GM12892 (cell line): ENCODE measurements around the gene CDKN2A.

Source experiments
- DNase-seq: peaks from one replicate; pipeline ENCODE4 v3.0.0; 2011; ENCODE audit not compliant: insufficient read length
- FAIRE-seq: peaks from 2 replicates; lab custom pipeline; 2011; peaks lifted over from hg19 to GRCh38; lab: Jason Lieb, UNC
- POLR2A ChIP-seq: IDR thresholded peaks from 2 replicates; pipeline ENCODE4 v1.6.1; 2011; ENCODE audit warnings: low read depth, low read length, control low read depth
- POLR2AphosphoS5 ChIP-seq: IDR thresholded peaks from 2 replicates; pipeline ENCODE4 v1.6.1; 2011; ENCODE audit warnings: low read depth, low read length, control low read depth
- TAF1 ChIP-seq: IDR thresholded peaks from 2 replicates; pipeline ENCODE4 v1.6.1; 2011; ENCODE audit warnings: low read depth, mild to moderate bottlenecking, control low read depth, low read length, borderline replicate concordance

CDKN2A gene

DNA sequence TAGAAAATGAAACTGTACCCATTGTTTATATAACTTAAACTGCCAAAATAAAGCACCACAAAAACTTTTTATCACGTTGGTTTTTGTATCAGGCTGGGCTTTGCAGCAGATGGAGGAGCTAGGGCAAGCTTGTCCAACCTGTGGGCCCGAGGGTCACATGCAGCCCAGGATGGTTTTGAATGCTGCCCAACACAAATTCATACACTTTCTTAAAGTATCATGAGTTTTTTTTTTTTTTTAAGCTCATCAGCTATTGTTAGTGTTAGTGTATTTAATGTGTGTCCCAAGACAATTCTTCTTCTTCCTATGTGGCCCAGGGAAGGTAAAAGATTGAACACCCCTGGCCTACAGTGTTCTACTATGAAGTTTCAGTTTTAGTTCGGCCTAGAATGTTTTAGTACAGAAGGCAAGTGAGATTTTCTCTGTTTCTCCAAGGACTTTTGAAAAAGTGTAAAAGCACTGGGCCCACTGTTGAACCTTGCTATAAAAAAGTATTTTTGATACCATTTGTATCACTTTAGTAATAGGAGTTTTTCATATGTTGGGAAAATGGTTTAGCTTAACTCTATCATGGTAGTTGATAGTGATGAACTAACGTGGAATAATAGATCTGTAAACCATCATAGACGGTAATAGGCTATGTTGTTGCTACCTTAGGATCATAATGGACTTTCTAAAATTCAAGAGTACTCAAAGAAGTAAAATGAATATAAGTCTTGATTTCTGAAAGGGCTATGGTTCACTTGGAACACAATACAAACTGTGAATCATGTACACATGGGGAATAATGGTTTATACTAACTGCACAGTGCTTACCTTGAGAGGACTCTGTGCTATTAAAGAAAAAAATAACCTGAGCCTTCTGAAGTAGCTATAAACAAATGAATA lies 2.9 kb downstream of the CDKN2A start:
- no peak for DNase-seq
- peak; percentile 5 for FAIRE-seq
- TF ChIP-seq POLR2A (no peak), TAF1 (no peak), POLR2AphosphoS5 (no peak)

DNA sequence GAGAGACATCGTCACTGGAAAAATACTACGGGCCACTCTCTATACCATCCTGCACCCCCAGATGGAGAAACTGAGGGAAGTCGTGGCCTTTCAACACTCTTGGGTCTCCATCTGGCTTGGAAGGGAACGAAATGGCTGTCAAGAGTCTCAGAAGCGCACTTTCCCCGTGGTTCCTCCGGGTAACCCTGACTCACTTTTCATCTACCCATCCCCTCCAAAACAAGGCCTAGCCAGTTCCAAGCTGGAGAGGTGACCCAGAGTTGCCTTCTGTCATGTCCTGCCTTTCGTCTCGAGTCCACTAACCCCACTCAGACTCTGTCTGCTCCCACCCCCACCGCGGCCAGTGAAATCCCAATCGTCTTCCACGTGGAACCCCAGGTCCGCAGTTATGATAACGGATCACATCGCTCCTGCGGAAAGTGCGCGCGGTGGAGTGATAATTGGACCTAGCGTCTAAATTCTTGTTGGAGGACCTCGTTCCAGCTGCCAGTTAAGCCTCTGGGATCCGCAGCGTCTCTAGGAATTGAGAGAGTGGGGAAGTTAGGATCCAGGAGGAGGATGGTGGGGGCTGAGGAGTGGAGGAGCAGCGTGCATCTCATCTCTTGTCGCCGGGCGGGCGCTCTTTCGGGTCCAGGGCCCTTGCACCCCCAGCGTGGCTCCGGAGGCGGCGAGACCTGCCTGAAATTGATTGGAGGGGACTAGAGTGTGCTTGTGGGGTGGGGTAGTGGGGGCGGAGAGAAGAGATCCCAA lies 4.6 kb downstream of the CDKN2A start:
- FAIRE-seq: no peak
- DNase-seq: no peak
- TF ChIP-seq TAF1: no peak
- no peak for TF ChIP-seq POLR2A

DNA sequence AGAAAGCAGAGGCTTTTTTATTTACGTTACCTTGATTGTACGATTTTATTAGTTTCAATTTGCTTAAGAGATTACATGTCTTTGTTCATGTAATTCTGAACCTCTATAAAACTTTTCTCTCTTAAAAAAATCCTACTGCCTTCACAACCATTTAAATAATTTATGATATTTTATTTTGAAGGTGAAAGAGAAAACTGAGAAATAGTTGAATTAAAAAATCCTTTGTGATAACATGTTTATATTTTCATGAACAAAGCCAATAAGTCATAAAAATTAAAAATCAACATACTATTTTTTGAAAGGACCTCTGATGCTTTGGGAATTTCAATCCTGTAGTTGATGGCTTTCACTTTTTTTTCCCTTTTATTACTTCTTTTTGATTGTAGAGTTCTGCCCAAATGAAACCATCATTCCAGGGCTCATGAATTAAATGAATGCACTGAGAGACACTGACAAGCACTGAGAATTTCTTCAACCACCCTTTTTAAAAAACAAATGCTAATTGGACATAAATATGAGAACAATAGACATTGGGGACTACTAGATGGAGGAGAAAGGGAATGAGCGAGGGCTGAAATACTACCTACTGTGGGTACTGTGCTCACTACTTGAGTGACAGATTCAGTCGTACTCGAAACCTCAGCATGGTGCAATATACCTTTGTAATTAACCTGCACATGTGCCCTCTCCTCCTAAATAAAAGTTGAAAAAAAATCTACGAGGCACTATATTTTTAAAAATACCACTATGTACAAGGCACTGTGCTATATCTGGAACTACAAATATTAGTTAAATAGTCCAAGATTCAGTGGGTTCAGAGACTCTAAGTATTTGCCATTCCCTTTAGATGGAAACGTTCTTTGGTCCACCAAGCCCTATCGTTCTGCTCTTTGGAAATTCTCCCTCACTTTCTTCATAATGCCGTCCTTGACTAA lies 5.9 kb downstream of the CDKN2A start:
- no peak for DNase-seq
- no peak for TF ChIP-seq TAF1
- no peak for FAIRE-seq

DNA sequence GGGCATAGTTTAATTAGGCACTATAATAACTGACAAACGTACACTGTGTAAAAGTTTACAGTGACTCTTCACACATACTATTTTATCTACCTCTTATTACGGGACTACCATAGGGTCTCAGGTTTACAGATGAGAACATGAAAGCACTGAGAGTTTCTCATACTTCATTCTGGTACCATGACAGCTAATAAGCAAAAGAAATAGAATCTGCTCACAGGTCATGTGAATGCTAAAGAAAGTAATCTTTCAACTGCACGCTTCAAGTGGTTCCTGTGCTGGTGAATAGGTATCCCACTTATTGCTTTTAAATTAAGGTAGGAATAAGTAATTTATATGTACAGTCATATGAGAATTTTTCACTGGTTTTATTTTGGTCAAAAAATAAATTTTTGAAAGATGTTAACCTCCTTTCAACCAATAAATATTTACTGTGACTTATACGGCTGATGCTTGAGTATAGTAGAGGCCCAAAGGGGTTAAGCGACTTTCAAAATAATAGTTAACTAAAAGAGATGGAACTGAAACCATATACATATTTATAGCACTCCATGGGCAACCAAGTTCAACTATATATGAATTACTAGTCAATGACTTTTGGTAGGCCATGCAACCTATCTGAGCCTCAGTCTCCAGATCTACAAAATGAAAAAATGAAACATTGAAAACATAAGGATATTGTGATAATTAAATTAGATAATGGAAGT lies 8.1 kb downstream of the CDKN2A start:
- no peak for TF ChIP-seq POLR2AphosphoS5
- no peak for FAIRE-seq
- DNase-seq: no peak

DNA sequence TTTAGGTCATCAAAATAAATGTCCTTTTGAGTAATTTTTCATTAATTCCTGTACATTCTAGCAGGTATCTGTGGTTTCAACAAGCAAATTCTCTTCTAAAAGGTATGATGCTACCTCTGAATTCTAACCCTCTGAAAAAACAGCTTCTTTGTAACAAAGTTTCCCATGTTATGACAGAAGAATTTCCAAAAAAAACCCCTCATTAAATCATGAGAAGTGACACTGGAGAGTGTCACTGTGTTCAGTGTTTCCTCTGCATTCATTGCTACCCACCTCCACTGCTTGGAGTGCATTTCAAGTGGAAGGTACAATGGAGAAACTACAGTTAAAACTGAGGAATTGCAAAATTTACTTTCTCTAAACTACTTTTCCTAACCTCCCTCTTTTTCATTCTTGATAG lies 10.1 kb downstream of the CDKN2A start:
- no peak for FAIRE-seq
- TF ChIP-seq POLR2AphosphoS5 (no peak), TAF1 (no peak), POLR2A (no peak)
- no peak for DNase-seq

DNA sequence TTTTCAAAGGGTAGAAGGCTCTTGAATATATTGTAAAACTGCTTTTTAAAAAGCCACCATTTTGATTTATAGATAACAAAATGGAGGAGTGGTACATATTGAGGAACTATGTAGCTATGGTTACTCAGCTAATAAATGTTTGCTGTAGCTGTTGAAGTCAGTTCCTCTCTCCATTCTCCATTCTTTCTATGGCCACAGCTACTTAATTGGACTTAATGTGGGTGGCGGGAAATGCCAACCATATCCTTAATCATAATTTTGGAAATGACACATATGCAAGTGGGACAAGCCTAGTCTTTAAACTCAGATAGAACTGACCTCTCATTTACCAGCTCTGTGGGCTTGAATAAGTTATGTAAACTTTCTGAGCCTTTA lies 10.6 kb downstream of the CDKN2A start:
- TF ChIP-seq POLR2AphosphoS5 (no peak), POLR2A (no peak), TAF1 (no peak)
- no peak for DNase-seq
- no peak for FAIRE-seq

DNA sequence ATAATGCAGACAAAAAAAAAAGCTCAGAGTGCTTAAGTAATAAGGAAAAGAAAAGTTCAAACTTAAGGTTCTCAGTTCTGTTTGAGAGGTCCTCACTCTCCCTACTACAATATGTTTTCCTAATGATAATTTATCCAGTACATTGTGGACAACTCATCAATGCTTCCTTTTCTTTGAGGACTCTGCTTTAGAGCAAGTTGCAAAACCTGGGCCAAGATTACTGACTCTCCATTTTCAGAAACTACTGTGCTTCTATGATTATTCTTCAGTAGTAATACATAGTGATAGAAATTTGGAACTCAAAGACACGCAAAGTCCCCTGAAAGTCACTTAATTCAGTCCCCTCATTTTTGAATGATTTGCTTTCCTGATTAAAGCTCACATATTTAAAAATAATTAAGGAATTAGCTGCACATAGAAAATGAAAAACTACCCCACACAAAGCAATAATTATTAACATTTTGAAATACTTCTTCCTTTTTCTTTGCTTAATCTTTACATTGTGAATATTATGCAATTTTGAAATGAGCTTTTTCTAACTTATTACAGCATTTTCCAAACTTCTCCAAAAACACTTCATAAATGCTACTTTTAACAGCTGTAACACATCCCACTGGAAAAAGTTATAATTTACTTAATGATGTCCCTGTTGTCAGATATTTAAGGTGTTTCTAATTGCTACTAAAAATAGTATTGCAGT lies 11.2 kb downstream of the CDKN2A start:
- no peak for FAIRE-seq
- DNase-seq: no peak
- TF ChIP-seq TAF1: no peak
- no peak for TF ChIP-seq POLR2AphosphoS5
- no peak for TF ChIP-seq POLR2A

DNA sequence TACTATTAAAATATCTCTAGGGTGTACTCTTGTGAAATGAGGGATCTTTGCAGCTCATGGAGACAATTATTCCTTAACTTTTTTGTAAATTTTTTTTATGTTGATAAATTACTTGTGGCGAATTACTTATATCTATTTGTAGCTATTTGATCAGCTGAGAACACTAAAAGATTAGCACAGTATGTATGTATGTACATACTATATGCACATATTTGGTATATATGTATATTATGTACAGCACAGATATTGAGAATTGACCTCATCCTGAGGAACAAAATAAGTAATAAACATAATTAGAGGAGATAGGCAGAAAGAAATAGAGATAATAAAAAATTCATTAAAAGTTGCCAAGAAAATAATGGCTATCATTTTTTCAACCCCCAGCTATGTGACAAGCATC lies 11.8 kb downstream of the CDKN2A start:
- no peak for DNase-seq
- no peak for FAIRE-seq
- TF ChIP-seq POLR2AphosphoS5: no peak
- TF ChIP-seq TAF1: no peak
- no peak for TF ChIP-seq POLR2A

DNA sequence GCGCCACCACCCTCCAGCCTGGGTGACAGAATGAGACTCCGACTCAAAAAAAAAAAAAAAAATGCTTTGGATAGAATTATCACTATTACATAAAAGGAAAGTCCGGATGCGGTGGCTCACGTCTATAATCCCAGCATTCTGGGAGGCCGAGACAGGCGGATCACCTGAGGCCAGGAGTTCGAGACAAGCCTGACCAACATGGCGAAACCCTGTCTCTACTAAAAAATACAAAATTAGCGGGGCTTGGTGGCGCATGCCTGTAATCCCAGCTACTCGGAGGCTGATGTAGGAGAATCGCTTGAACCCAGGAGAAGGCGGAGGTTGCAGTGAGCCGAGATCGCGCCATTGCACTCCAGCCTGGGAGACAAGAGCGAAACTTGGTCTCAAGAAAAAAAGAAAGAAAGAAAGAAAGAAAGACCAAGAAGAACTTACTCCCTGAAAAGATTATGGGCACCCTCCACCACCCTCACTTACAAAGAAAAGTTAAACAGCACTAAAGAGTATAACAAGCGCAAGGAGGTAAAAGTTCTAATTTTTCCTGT lies 17.8 kb downstream of the CDKN2A start:
- DNase-seq (no peak), FAIRE-seq (no peak)
- TF ChIP-seq TAF1 (no peak), POLR2AphosphoS5 (no peak), POLR2A (no peak)

DNA sequence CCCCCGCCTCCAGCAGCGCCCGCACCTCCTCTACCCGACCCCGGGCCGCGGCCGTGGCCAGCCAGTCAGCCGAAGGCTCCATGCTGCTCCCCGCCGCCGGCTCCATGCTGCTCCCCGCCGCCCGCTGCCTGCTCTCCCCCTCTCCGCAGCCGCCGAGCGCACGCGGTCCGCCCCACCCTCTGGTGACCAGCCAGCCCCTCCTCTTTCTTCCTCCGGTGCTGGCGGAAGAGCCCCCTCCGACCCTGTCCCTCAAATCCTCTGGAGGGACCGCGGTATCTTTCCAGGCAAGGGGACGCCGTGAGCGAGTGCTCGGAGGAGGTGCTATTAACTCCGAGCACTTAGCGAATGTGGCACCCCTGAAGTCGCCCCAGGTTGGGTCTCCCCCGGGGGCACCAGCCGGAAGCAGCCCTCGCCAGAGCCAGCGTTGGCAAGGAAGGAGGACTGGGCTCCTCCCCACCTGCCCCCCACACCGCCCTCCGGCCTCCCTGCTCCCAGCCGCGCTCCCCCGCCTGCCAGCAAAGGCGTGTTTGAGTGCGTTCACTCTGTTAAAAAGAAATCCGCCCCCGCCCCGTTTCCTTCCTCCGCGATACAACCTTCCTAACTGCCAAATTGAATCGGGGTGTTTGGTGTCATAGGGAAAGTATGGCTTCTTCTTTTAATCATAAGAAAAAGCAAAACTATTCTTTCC lies 19.3 kb downstream of the CDKN2A start:
- TF ChIP-seq TAF1: no peak
- no peak for TF ChIP-seq POLR2AphosphoS5
- FAIRE-seq (peak; percentile 56), DNase-seq (no peak)
